ENCODE measurements around the gene GORAB. TPM values are rescaled to one million over a fixed set of nuclear protein-coding genes. Genes with fewer than 3 reads are reported as not detected.

GORAB gene
- total and polyA plus RNA-seq, 2 of the 4 experiments (the other 2 are of a cell fraction): 11.3 to 14.0 TPM

- H2BK120ac ChIP-seq (ENCODE audit: low read depth, low read length): no peak overlapping the region
- no TSS peak for BruUV-seq (replicated peaks)
These were observed 36.2 kb downstream of the GORAB start for GRCh38 chr1:170568197-170568596.

More at GRCh38 chr1:170568197-170568596, 36.2 kb downstream of the GORAB start:
- H3K4me1 ChIP-seq (ENCODE audit: control insufficient read depth, insufficient read depth, low read length): peaks cover 9% of the 10 kb centered on the region
- no peak overlapping the region for H4K5ac ChIP-seq (ENCODE audit: low read depth, low read length)
- H3K36me3 ChIP-seq (ENCODE audit: control insufficient read depth, insufficient read depth, low read length): no peaks in the 10 kb centered on the region
- no peak overlapping the region for H3K4ac ChIP-seq (ENCODE audit: low read depth, low read length)
- no peaks in the 10 kb centered on the region for H3K27me3 ChIP-seq (ENCODE audit: control insufficient read depth, insufficient read depth, low read length)
- CTCF ChIA-PET: no interaction called here
- no peak overlapping the region for H2BK20ac ChIP-seq (ENCODE audit: low read depth, low read length)
- intact Hi-C loops (cut with micrococcal nuclease): no loop called here
- no peaks in the 10 kb centered on the region for H3K9me1 ChIP-seq (ENCODE audit: insufficient read depth, low read length)
- no peak overlapping the region for H2AFZ ChIP-seq (replicated peaks; ENCODE audit: low read length, poor library complexity)
- no peaks in the 10 kb centered on the region for H3K9me3 ChIP-seq (ENCODE audit: control insufficient read depth, insufficient read depth, low read length)
- H3K27ac ChIP-seq (ENCODE audit: insufficient read depth, low read length): no peak overlapping the region
- no peak for ATAC-seq (ENCODE audit: low read depth)
- H2BK15ac ChIP-seq (ENCODE audit: low read depth, low read length): no peak overlapping the region
- no peak overlapping the region for H3K4me3 ChIP-seq (ENCODE audit: insufficient read depth, low read depth, low read length)
- H3K56ac ChIP-seq (ENCODE audit: extremely low read depth, insufficient read depth, low read length): no peak overlapping the region
- POLR2A ChIA-PET (ENCODE audit: unreplicated experiment): no interaction called here
- no peak overlapping the region for H4K91ac ChIP-seq (ENCODE audit: insufficient read depth, low read depth, low read length)
- no peak overlapping the region for H3K4me2 ChIP-seq (ENCODE audit: low read depth, low read length)
- TF ChIP-seq MAFK (IDR thresholded peaks at IDR 0.05; ENCODE audit: low read depth, low read length) (no peak), BHLHE40 (IDR thresholded peaks at IDR 0.05; ENCODE audit: low read depth, low read length) (no peak), MXI1 (IDR thresholded peaks at IDR 0.05; ENCODE audit: borderline replicate concordance, low read depth, low read length) (no peak)
- in situ Hi-C loops (cut with MboI; ENCODE audit: low sequenced_read_pairs): no loop called here
- no peak for DNase-seq
- no peak overlapping the region for H4K8ac ChIP-seq (ENCODE audit: low read depth in 2 of 2, low read length in 2 of 2)
- H2AK9ac ChIP-seq (replicated peaks; ENCODE audit: low read depth, low read length, poor library complexity): no peak overlapping the region
- dilution Hi-C loops (cut with HindIII; ENCODE audit: low sequenced_read_pairs, unreplicated experiment): no loop called here
- H3K23ac ChIP-seq (ENCODE audit: low read depth, low read length): no peak overlapping the region
- no peak overlapping the region for H2AK5ac ChIP-seq (ENCODE audit: low read depth, low read length)
- no peaks in the 10 kb centered on the region for H4K20me1 ChIP-seq (ENCODE audit: insufficient read depth, low read length)
- no peak overlapping the region for H2BK5ac ChIP-seq (ENCODE audit: low read depth, low read length, poor library complexity, severe bottlenecking)
- H3K18ac ChIP-seq (ENCODE audit: low read depth, low read length): no peak overlapping the region
- H3K79me1 ChIP-seq (ENCODE audit: low read depth in 1 of 2, low read length in 2 of 2): no peaks in the 10 kb centered on the region
- H3K14ac ChIP-seq (replicated peaks; ENCODE audit: low read depth, low read length): no peak overlapping the region
- no peak overlapping the region for H3K9ac ChIP-seq (ENCODE audit: low read depth, low read length)
